HG03575 (cell line): Measurements from ENCODE around the gene GSTK1.
"Not testable (repeated sequence)": the region's sequence is repeated elsewhere in the genome, so short reads cannot be mapped to it uniquely, and the experiment has no call there.

Experiments
- ATAC-seq: cut with Tn5 transposase; IDR thresholded peaks from one replicate; pipeline ENCODE4 v1.9.1; 2021; ENCODE audit not compliant: unreplicated experiment, insufficient number of reproducible peaks, low FRiP score; ENCODE audit errors: extremely low read depth

The GSTK1 gene

DNA sequence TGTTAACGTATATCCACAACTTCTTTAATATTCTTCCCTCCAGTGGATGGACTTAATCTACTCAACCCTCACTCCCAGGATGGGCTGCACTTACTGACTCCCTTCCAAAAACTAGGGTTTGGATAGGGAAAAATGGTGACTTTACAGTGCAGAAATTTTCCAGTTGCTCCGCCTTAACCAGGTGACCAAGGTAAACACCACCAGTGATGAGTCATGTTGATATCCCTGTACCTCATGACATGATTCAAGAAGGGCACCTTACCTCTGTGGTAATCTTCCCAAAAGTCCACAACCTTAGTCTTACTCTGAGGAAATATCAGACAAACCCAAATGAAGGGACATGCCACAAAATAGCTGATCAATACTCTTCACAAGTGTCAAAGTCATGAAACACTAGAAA lies 3.5 kb upstream of the GSTK1 start:
- no peak for ATAC-seq

DNA sequence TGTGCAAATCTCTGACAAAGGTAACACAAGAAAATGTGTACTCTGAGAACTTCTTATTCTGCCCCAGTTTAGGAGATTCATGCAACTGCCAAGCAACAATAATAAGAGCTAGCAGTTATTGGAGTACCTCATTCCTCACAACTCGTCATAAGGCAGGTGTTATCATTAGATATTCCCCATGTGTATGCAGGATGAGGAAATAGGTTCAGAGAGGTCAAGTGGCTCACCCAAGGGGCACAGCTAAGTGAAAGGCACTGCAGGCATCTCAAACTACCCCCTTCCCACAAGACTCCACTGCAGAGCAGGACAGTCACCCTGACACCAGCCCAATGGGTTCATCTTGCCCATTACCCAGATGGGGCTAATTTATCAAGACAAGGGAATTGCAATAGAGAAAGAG lies 1.3 kb upstream of the GSTK1 start:
- no peak for ATAC-seq

DNA sequence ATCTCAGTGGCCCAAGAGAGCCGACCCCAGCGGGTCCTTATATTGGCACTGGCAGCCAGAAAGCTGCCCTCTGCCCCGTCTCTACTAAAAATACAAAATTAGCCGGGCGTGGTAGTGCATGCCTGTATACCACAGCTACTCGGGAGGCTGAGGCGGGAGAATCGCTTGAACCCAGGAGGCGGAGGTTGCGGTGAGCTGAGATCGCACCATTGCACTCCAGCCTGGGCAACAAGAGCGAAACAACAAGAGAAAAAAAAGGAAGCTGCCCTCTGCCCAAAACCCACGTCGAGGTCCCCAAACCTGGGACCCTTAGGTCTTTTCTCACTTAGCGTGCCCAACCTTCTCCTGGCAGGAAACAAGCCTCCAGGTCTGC lies 941 bp downstream of the GSTK1 start:
- not testable (repeated sequence) for ATAC-seq

DNA sequence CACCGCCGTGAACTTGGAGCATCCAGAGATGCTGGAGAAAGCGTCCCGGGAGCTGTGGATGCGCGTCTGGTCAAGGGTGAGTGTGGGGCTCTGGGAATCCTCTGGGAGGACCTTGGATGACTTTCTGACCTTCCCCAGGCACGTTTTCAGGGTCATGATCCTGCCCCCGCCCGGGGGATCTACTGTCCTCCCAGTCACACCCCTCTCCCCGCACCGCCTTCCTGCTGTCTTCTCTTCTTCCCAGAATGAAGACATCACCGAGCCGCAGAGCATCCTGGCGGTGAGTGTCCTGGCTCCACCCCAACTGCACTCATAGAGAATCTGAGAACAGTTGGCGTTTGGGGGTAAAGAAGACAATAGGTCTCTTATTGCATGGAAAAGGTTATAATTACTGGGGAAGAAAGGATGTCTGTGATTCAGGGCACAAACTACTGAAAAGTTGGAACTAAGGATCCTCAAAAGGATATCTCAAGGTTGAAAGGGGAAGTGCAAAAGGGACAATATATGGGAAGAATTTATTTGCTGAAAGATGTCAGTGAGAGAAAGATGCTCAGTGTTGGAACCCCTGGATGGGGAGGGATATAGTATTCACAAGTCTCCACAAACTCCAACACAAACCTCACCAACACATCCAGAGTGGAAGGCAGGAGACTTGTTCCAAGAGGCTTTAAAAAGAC lies 1.9 kb downstream of the GSTK1 start:
- no peak for ATAC-seq

- ATAC-seq = no peak
Measured at GRCh38 chr7:143269251-143269650, 6.0 kb downstream of the GSTK1 start.

GRCh38 chr7:143271240-143271639 lies 8.0 kb downstream of the GSTK1 start:
- no peak for ATAC-seq

GRCh38 chr7:143272871-143273270 lies 9.6 kb downstream of the GSTK1 start:
- no peak for ATAC-seq

DNA sequence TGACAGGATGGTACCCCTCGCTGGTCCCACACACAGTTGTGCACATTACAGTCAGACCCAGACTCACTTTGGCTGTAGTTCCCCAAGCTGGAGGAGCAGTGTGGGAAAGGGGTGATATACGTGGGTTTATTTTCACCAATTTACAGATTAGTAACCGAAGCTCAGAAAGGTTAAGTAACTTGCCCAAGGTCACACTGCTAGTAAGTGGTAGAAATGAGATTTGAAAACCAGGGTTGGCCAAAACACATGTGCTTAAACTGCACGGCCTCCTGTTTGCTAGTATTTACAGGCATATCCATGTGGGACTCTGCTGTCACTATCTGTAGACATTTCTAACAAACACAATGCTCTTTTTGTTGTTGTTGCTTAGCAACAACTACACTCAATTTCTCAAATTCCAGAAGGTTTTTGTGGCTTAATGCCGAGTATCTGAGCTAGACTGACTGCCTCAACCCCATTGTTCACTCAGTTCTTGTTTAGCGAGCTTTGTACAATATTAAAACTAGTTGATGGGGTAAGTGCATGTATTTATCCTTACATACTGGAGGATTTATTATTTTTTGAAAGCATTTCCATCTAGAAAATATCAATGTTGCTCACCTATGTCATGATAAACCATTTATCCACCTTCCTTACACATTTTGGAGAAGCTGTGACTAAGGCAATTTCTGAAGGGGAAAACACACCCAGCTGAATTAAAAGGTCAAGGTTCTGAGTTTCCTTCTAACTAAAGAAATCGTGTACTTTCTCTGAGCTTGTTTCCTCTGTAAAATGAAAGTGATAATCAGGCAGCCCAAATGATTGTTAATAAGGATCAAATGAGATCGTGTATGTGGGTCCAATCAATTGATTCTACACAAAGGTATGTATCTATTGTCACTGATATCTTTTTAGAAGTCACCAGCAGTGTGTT lies 16.2 kb downstream of the GSTK1 start:
- ATAC-seq = no peak

- no peak for ATAC-seq
Measured at GRCh38 chr7:143280160-143280559, 16.9 kb downstream of the GSTK1 start.

DNA sequence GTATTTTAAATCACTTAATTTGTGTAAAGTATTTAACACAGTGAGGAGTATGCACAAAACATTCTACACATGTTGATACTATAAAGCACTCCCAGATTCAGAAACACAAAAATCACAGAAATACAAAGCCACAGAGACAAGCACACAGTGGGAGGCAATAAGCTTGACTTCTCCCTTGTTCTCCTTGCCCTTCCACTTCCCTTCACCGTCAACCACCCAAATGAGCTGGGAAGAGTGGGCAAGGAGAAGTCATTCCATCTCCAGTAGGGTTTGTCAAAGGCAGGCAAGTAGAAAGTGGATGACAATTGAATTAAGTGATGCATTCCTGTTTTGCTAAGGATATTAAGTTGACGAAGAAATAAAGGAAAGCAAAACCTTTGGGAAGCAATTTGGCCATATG lies 17.3 kb downstream of the GSTK1 start:
- ATAC-seq = no peak

GRCh38 chr7:143281529-143281928 lies 18.3 kb downstream of the GSTK1 start:
- ATAC-seq = no peak

DNA sequence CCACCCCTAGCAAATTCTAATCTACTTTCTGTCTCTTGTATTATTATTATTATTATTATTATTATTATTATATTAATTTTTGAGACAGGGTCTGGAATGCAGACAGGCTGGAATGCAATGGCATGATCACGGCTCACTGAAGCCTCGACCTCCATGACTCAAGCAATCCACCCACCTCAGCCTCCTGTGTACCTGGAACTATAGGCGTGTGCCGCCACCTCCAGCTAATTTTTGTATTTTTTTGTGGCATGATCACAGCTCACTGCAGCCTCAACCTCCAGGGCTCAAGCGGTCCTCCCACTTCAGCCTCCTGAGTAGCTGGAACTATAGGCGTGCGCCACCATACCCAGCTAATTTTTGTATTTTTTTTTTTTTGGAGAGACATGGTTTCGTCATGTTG lies 18.9 kb downstream of the GSTK1 start:
- ATAC-seq = no peak

GRCh38 chr7:143283381-143283780 lies 20.1 kb downstream of the GSTK1 start:
- no peak for ATAC-seq

DNA sequence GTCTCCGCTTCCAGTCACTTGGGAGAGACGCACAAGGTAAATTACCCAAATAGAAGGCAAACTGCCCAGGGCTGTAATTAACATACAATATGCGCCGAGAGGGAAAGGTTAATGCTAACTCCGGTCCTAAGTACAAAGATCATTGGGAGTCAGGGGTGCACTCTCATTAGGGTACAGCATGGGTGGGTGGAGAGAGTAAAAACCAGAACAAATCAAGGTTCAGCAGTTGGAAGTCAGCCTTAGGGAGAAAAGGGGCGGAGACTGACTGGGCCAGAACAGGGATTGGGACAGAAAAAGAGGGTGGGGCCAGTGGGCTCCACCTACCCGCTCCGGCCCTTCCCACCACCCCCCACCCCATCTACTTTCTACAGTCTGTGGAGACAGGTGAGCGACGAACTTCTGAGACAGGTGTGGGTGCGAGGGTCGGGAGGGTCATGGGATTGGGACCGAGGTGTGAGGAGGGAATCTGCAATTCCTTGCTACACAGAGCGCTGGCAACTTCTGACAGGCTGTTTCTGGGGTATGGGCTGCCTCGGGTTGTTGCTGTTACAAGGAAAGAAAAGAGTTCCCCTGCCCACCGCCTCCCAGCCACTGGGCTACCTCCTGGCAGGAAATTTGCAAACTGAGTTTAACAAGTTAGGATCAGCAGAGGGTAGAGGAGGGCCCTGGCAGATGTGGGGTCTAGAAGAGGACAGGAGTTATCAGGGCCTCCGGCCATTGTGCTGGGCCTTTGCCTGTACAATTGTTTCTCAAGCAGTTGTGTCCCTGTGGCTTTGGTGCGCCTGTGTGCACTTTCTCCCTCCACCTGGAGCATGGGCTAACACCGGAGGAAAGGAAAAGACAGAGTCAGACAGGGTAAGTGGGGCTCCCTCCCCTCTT lies 21.6 kb downstream of the GSTK1 start, which contains the start of gene TMEM139:
TMEM139 (plus strand) TSS at position 368 of the 879 bp plus-strand sequence. CDS start 1,000 bp downstream, outside the sequence.
- ATAC-seq = no peak

- ATAC-seq = no peak
Measured at GRCh38 chr7:143285470-143285778, 22.2 kb downstream of the GSTK1 start.

DNA sequence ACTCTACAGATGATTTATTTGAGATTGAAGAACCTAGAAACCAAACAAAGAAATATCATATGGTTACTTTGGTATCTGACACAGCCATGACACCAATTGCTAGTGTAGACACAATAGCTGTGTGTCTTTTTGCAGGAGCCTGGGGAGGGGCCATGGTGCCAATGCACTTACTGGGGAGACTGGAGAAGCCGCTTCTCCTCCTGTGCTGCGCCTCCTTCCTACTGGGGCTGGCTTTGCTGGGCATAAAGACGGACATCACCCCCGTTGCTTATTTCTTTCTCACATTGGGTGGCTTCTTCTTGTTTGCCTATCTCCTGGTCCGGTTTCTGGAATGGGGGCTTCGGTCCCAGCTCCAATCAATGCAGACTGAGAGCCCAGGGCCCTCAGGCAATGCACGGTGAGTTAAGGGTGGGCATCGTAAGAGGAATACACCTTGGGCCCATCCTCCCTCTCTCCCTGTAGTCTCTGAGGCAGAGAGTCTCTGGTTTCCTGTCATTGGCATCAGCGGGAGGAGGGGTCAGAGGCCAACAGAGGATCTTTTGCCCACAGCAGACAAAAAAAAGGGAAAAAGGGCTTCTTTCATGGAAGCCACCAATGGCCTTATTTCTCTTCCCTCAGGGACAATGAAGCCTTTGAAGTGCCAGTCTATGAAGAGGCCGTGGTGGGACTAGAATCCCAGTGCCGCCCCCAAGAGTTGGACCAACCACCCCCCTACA lies 22.7 kb downstream of the GSTK1 start:
- ATAC-seq = no peak

DNA sequence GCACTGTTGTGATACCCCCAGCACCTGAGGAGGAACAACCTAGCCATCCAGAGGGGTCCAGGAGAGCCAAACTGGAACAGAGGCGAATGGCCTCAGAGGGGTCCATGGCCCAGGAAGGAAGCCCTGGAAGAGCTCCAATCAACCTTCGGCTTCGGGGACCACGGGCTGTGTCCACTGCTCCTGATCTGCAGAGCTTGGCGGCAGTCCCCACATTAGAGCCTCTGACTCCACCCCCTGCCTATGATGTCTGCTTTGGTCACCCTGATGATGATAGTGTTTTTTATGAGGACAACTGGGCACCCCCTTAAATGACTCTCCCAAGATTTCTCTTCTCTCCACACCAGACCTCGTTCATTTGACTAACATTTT lies 23.3 kb downstream of the GSTK1 start:
- ATAC-seq = no peak

DNA sequence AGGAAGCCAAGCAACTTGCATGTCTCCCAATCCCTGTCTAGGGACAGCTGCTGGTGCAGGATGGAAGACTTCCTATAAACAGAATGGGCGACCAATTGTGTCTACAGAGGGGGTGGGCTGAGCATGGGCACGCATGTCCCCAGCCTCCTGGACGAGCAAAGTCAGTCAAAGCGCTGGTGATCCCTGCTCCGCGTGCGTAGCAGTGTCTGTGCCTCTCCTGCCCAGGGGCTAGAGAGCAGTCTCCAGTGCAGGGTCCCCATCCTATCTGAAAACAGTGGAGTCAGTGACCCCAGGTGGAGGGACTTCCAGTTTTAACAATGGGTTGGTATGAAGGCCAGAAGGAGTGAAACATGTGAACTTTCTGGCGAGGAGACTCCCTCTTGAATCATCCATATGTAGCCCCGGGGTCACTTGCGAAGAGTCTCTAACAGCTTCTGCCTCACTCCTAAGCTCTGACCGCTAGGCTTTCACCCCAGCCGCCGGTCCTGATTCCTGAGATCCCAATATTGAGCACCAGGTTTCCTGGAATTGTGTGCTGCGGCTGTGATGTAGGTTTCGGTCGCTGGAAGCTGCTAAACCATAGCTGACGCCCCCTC lies 24.2 kb downstream of the GSTK1 start:
- ATAC-seq = no peak
